Urinary bladder (tissue), 4 donors: ENCODE results near the gene ZNF236. TPM values are rescaled to one million over a fixed set of nuclear protein-coding genes. Genes with fewer than 3 reads are reported as not detected.
"Not testable (repeated sequence)": the region's sequence is repeated elsewhere in the genome, so short reads cannot be mapped to it uniquely, and the experiment has no call there.

Experiments
- DNase-seq: peaks from one replicate; pipeline ENCODE4 v3.0.0-alpha.2; 2015; ENCODE audit errors: extremely low spot score
- H3K27ac ChIP-seq: one replicate; pipeline ENCODE4 v1.5.1; 2013; ENCODE audit warnings: low read depth, mild to moderate bottlenecking, moderate library complexity
- H3K36me3 ChIP-seq: one replicate; pipeline ENCODE4 v1.6.1; 2013; ENCODE audit warnings: mild to moderate bottlenecking, moderate library complexity; ENCODE audit not compliant: insufficient read depth
- H3K4me1 ChIP-seq: one replicate; pipeline ENCODE4 v1.6.1; 2013; ENCODE audit warnings: mild to moderate bottlenecking, moderate library complexity; ENCODE audit not compliant: insufficient read depth
- H3K4me3 ChIP-seq: one replicate; pipeline ENCODE4 v1.5.1; 2013; ENCODE audit warnings: low read depth, low read length
- WGBS: extraction: QIAGEN DNeasy Blood & Tissue Kit; methylation state at CpG from one replicate; pipeline ENCODE4 v1.1.7; 2013; 5-methylcytosine and 5-hydroxymethylcytosine counted together
- polyA plus RNA-seq: library from polyadenylated mRNA; stranded (reverse); fragments of 200-250 nt; gene quantifications from one replicate; pipeline ENCODE4 v1.2.3, GENCODE V29; 2013
- total RNA-seq: library from RNA; depleted of rRNA; stranded (reverse); fragments of >200 nt; gene quantifications from one replicate; pipeline ENCODE4 v1.2.3, GENCODE V29; 2014
- donor health status: healthy with polysubstance abuse.
- donor health status: healthy.

ZNF236 gene
- total and polyA plus RNA-seq, 2 donors, result 4.0 to 24.7 TPM

GRCh38 chr18:76938619-76939018 lies 116.3 kb downstream of the ZNF236 start:
- Histone ChIP-seq H3K27ac (no peak overlapping the region), H3K4me3 (no peak overlapping the region), H3K4me1 (no peaks in the 10 kb centered on the region), H3K36me3 (no peaks in the 10 kb centered on the region)
- no peak for DNase-seq
- 96% methylated on average over 12 of the region's 12 CpGs for WGBS

- H3K4me3 ChIP-seq, result no peak overlapping the region
- H3K27ac ChIP-seq, result no peak overlapping the region
- no peak for DNase-seq
- no peaks in the 10 kb centered on the region for H3K4me1 ChIP-seq
- 95% methylated on average over 9 of the region's 9 CpGs for WGBS
- H3K36me3 ChIP-seq, result peaks cover 1% of the 10 kb centered on the region
Measured at GRCh38 chr18:76941284-76941683, 118.9 kb downstream of the ZNF236 start.

GRCh38 chr18:76943542-76944339 lies 121.4 kb downstream of the ZNF236 start:
- no peaks in the 10 kb centered on the region for H3K4me1 ChIP-seq
- DNase-seq, result no peak
- no peak overlapping the region for H3K4me3 ChIP-seq
- WGBS, result 54% methylated on average over 6 of the region's 6 CpGs
- H3K27ac ChIP-seq, result no peak overlapping the region
- H3K36me3 ChIP-seq, result peaks cover 1% of the 10 kb centered on the region

- not testable (repeated sequence) for DNase-seq, H3K4me3 ChIP-seq, H3K4me1 ChIP-seq, H3K27ac ChIP-seq, H3K36me3 ChIP-seq
- WGBS, result 96% methylated on average over 8 of the region's 8 CpGs
Measured at GRCh38 chr18:76944346-76944745, 122.0 kb downstream of the ZNF236 start.

GRCh38 chr18:76948345-76948744 lies 126.0 kb downstream of the ZNF236 start:
- peaks cover 1% of the 10 kb centered on the region for H3K36me3 ChIP-seq
- WGBS, result 90% methylated on average over 8 of the region's 8 CpGs
- H3K4me3 ChIP-seq, result no peak overlapping the region
- no peak overlapping the region for H3K27ac ChIP-seq
- H3K4me1 ChIP-seq, result no peaks in the 10 kb centered on the region
- no peak for DNase-seq

- H3K4me1 ChIP-seq, result no peaks in the 10 kb centered on the region
- 95% methylated on average over 12 of the region's 12 CpGs for WGBS
- no peaks in the 10 kb centered on the region for H3K36me3 ChIP-seq
- no peak for DNase-seq
- no peak overlapping the region for H3K4me3 ChIP-seq
- H3K27ac ChIP-seq, result no peak overlapping the region
Measured at GRCh38 chr18:76951456-76952247, 129.3 kb downstream of the ZNF236 start.

- H3K27ac ChIP-seq, result no peak overlapping the region
- no peaks in the 10 kb centered on the region for H3K36me3 ChIP-seq
- no peak overlapping the region for H3K4me3 ChIP-seq
- WGBS, result 89% methylated on average over 4 of the region's 4 CpGs
- no peak for DNase-seq
- no peaks in the 10 kb centered on the region for H3K4me1 ChIP-seq
Measured at GRCh38 chr18:76952747-76953146, 130.4 kb downstream of the ZNF236 start.

GRCh38 chr18:76953156-76953555 lies 130.8 kb downstream of the ZNF236 start:
- 39% methylated on average over 6 of the region's 6 CpGs for WGBS
- DNase-seq, result no peak
- Histone ChIP-seq H3K27ac (no peak overlapping the region), H3K4me1 (no peaks in the 10 kb centered on the region), H3K36me3 (no peaks in the 10 kb centered on the region), H3K4me3 (no peak overlapping the region)

- Histone ChIP-seq H3K4me1 (no peaks in the 10 kb centered on the region), H3K27ac (no peak overlapping the region), H3K36me3 (no peaks in the 10 kb centered on the region), H3K4me3 (no peak overlapping the region)
- WGBS, result 35% methylated on average over 12 of the region's 12 CpGs
- DNase-seq, result no peak
Measured at GRCh38 chr18:76953583-76954233, 131.4 kb downstream of the ZNF236 start.

- DNase-seq, result no peak
- no peak overlapping the region for H3K4me3 ChIP-seq
- H3K4me1 ChIP-seq, result no peaks in the 10 kb centered on the region
- no peaks in the 10 kb centered on the region for H3K36me3 ChIP-seq
- no peak overlapping the region for H3K27ac ChIP-seq
- 97% methylated on average over 28 of the region's 28 CpGs for WGBS
Measured at GRCh38 chr18:76955524-76956170, 133.3 kb downstream of the ZNF236 start.

- DNase-seq, result no peak
Measured at GRCh38 chr18:76956648-76957047, 134.3 kb downstream of the ZNF236 start.

GRCh38 chr18:76957384-76958355 lies 135.3 kb downstream of the ZNF236 start:
- H3K36me3 ChIP-seq, result no peaks in the 10 kb centered on the region
- H3K4me1 ChIP-seq, result no peaks in the 10 kb centered on the region
- DNase-seq, result no peak
- whole genome bisulfite sequencing, result 88% methylated on average over 18 of the region's 18 CpGs
- H3K4me3 ChIP-seq, result no peak overlapping the region
- no peak overlapping the region for H3K27ac ChIP-seq

More at GRCh38 chr18:76956648-76957047, 134.3 kb downstream of the ZNF236 start:
- WGBS, result 96% methylated on average over 11 of the region's 11 CpGs
- H3K4me3 ChIP-seq, result no peak overlapping the region
- H3K4me1 ChIP-seq, result no peaks in the 10 kb centered on the region
- H3K36me3 ChIP-seq, result no peaks in the 10 kb centered on the region
- H3K27ac ChIP-seq, result no peak overlapping the region
